GM10248 (cell line): Measurements from ENCODE around the gene PCDHB14.
"Not testable (repeated sequence)": the region's sequence is repeated elsewhere in the genome, so short reads cannot be mapped to it uniquely, and the experiment has no call there.

Experiments
- CTCF ChIA-PET: fragments of 300-600 bp; sonication (Branson Sonifier 250); formaldehyde crosslinking; extraction: SDS; loops from one replicate; lab custom pipeline; 2021; ENCODE audit warnings: antibody characterized with exemption; lab: Yijun Ruan, JAX
- POLR2A ChIA-PET: fragments of 350-650 bp; sonication (Branson Sonifier 250); formaldehyde crosslinking; extraction: SDS; loops from one replicate; lab custom pipeline; 2020; ENCODE audit warnings: antibody characterized with exemption; lab: Yijun Ruan, JAX
- DNase-seq: peaks from one replicate; pipeline ENCODE4 v3.0.0; 2012; ENCODE audit errors: extremely low spot score
- TF ChIP-seq, protein P1 (sequence below): IDR thresholded peaks from 2 replicates; pipeline ENCODE4 v1.5.1; 2012; ENCODE audit warnings: mild to moderate bottlenecking, low read depth; ENCODE audit errors: extremely low read depth, missing control alignments, control extremely low read depth

The PCDHB14 gene

DNA sequence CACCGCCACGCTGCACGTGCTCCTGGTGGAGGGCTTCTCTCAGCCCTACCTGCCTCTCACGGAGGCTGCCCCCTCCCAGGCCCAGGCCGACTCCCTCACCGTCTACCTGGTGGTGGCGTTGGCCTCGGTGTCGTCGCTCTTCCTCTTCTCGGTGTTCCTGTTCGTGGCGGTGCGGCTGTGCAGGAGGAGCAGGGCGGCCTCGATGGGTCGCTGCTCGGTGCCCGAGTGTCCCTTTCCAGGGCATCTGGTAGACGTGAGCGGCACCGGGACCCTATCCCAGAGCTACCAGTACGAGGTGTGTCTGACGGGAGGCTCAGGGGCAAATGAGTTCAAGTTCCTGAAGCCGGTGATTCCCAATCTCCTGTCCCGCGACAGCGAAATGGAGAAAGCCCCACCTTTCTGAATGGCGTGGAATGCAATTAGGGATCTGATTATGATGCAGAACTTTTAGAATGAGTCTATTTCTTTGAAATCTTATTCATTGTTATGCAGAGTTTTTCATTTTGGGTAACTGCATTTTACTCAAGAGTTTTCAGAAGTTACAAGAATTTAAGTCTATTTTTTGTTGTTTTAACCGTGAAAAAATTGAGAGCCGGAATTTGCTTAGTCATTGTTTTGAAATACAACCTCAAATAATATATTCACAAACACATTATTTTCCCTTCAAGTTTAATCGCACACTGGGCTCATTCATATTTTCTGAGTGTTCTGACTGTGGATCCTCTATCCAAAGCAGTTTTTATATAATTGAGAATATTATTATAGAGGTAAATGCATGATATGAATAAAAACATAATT is 13.6 kb downstream of the PCDHB14 start:
- POLR2A ChIA-PET = no interaction called here
- CTCF ChIA-PET = no interaction called here
- TF ChIP-seq, protein P1, sequence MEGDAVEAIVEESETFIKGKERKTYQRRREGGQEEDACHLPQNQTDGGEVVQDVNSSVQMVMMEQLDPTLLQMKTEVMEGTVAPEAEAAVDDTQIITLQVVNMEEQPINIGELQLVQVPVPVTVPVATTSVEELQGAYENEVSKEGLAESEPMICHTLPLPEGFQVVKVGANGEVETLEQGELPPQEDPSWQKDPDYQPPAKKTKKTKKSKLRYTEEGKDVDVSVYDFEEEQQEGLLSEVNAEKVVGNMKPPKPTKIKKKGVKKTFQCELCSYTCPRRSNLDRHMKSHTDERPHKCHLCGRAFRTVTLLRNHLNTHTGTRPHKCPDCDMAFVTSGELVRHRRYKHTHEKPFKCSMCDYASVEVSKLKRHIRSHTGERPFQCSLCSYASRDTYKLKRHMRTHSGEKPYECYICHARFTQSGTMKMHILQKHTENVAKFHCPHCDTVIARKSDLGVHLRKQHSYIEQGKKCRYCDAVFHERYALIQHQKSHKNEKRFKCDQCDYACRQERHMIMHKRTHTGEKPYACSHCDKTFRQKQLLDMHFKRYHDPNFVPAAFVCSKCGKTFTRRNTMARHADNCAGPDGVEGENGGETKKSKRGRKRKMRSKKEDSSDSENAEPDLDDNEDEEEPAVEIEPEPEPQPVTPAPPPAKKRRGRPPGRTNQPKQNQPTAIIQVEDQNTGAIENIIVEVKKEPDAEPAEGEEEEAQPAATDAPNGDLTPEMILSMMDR = no peak
- no peak for DNase-seq

DNA sequence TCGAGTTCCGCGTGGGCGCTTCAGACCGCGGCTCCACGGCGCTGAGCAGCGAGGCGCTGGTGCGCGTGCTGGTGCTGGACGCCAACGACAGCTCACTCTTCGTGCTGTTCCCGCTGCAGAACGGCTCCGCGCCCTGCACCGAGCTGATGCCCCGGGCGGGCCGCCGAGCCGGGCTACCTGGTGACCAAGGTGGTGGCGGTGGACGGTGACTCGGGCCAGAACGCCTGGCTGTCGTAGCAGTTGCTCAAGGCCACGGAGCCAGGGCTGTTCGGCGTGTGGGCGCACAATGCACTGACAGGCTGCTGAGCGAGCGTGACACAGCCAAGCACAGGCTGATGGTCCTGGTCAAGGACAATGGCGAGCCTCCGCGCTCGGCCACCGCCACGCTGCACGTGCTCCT is 18.4 kb downstream of the PCDHB14 start:
- POLR2A ChIA-PET = no interaction called here

DNA sequence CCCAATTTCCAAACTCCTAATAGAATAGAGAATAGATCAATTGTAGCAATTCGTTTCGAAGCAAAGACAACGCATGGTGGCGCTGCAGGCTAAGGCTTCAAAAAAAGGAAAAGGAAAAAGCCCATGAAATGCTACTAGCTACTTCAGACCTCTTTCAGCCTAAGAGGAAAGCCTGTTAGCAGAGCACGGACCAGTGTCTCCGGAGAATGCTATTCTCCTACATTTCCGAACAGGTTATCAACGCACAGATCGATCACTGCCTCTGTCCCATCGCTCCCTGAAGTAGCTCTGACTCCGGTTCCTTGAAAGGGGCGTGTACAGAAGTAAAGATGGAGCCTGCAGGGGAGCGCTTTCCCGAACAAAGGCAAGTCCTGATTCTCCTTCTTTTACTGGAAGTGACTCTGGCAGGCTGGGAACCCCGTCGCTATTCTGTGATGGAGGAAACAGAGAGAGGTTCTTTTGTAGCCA is 22.1 kb downstream of the PCDHB14 start, which contains the start of gene PCDHB15:
PCDHB15 (plus strand) TSS at position 146 of the 468 bp plus-strand sequence; CDS start at position 330, 184 bp downstream.
- TF ChIP-seq, protein P1 = no peak
- ChIA-PET CTCF (interaction anchor here (0.9 to 1.6 kb wide), 4 partner anchors 10 to 319 kb away, joined by 3 to 4 read pairs (median 3); partner anchors contain the start of genes PCDHB11 and PCDHGA10), POLR2A (no interaction called here)
- no peak for DNase-seq

More for the DNA sequence above, 18.4 kb downstream of the PCDHB14 start:
- no peak for DNase-seq
- TF ChIP-seq, protein P1 = no peak
- CTCF ChIA-PET = no interaction called here

GRCh38 chr5:141246971-141247370 is 23.8 kb downstream of the PCDHB14 start:
- POLR2A ChIA-PET = not testable (repeated sequence)

GRCh38 chr5:141247434-141247833 is 24.3 kb downstream of the PCDHB14 start:
- POLR2A ChIA-PET, CTCF ChIA-PET: not testable (repeated sequence)

More at GRCh38 chr5:141246971-141247370, 23.8 kb downstream of the PCDHB14 start:
- CTCF ChIA-PET, DNase-seq: not testable (repeated sequence)

DNA sequence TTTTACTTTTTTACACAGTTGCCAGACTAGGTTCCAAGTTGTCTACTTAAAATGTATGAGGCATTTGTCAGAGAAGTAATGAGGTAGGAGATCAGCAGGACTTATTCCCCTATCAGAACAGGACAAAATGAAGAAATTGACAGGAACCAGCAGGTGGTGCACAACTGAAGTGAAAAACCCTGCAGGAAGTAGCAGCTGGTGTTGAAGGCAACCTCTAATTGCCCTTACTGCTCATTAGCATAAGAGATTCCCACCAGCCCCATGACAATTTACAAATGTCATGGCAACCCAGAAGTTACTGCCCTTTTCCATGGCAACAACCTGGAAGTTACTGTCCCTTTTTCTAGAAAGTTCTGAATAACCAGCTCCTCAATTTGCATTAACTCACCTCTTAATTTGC is 27.4 kb downstream of the PCDHB14 start:
- DNase-seq = no peak
- ChIA-PET CTCF (interaction anchor here (1.1 kb wide), 1 partner anchor 12 kb away, joined by 4 read pairs; no protein-coding TSS in a partner anchor), POLR2A (no interaction called here)
- TF ChIP-seq, protein P1 = no peak

More at GRCh38 chr5:141247434-141247833, 24.3 kb downstream of the PCDHB14 start:
- not testable (repeated sequence) for DNase-seq

GRCh38 chr5:141258464-141258863 is 35.3 kb downstream of the PCDHB14 start:
- TF ChIP-seq, protein P1 = no peak
- DNase-seq = no peak
- ChIA-PET CTCF (no interaction called here), POLR2A (no interaction called here)
